K562 (cell line): ENCODE data around the gene SCTR. TPM values are rescaled to one million over a fixed set of nuclear protein-coding genes. Genes with fewer than 3 reads are reported as not detected.

Source experiments
- CBFA2T3 ChIP-seq: fragments of 450-650 bp; IDR thresholded peaks from 2 replicates; pipeline ENCODE4 v1.6.1; 2017
- HNRNPK ChIP-seq: fragments of 200-400 bp; formaldehyde crosslinking; IDR thresholded peaks from one replicate; pipeline ENCODE4 v1.6.1; 2018; ENCODE audit warnings: mild to moderate bottlenecking, low read depth, low read length; ENCODE audit not compliant: poor library complexity, severe bottlenecking
- MGA ChIP-seq: fragments of 450-650 bp; IDR thresholded peaks from 2 replicates; pipeline ENCODE4 v1.6.1; 2016; ENCODE audit warnings: mild to moderate bottlenecking, moderate library complexity
- NELFE ChIP-seq: IDR thresholded peaks from 2 replicates; pipeline ENCODE4 v1.6.1; 2011; ENCODE audit warnings: mild to moderate bottlenecking; ENCODE audit not compliant: insufficient read depth, insufficient read length
- PRMT5 ChIP-seq: sonication (generic); formaldehyde crosslinking; IDR thresholded peaks from 2 replicates; pipeline ENCODE4 v1.5.0; 2020; ENCODE audit warnings: missing genetic modification reagents
- RBBP5 ChIP-seq: fragments of 200-600 bp; sonication (generic); IDR thresholded peaks from 2 replicates; pipeline ENCODE4 v1.6.1; 2012; ENCODE audit warnings: borderline replicate concordance, mild to moderate bottlenecking, low read length, control low read depth, inconsistent platforms; ENCODE audit not compliant: insufficient read depth, poor library complexity, severe bottlenecking
- SREBF1 ChIP-seq: fragments of 150-350 bp; IDR thresholded peaks from 2 replicates; pipeline ENCODE4 v1.6.1; 2014; ENCODE audit warnings: antibody characterized with exemption, low read depth, low read length, borderline replicate concordance
- XRCC4 ChIP-seq: IDR thresholded peaks from one replicate; pipeline ENCODE4 v1.6.1; 2011; ENCODE audit not compliant: insufficient read depth, insufficient read length; ENCODE audit errors: extremely low read depth
- ZBTB7A ChIP-seq: IDR thresholded peaks from 2 replicates; pipeline ENCODE4 v1.6.1; 2011; ENCODE audit warnings: low read depth, mild to moderate bottlenecking, low read length, moderate library complexity, borderline replicate concordance; ENCODE audit not compliant: control insufficient read depth
- ZFP91 ChIP-seq: sonication (generic); formaldehyde crosslinking; IDR thresholded peaks from 2 replicates; pipeline ENCODE4 v1.8.0; 2022; ENCODE audit warnings: mild to moderate bottlenecking, missing genetic modification reagents
- ZNF408 ChIP-seq: fragments of 250-450 bp; sonication (Bioruptor Pico); IDR thresholded peaks from 2 replicates; pipeline ENCODE4 v1.4.0; 2020; ENCODE audit warnings: low read depth, mild to moderate bottlenecking, moderate library complexity
- ZNF695 ChIP-seq: fragments of 450-650 bp; formaldehyde crosslinking; IDR thresholded peaks from 2 replicates; pipeline ENCODE4 v1.4.0; 2020; ENCODE audit warnings: mild to moderate bottlenecking, moderate library complexity
- polyA plus RNA-seq, 8 experiments: library from polyadenylated mRNA; depleted of rRNA in 4 of 8; stranded (reverse) in 5 of 8; unstranded in 3 of 8; fragments of >200 nt; fragmentation: Nextera tagmentation in 2 of 8; fragmentation: Illumina TruSeq in 1 of 8; extraction: Ambion mirVana in 2 of 8; extraction: Trizol in 1 of 8; gene quantifications; 2 replicates each; pipeline versions ENCODE4 v1.2.1 to v1.2.3, GENCODE V29; 2011 to 2014; ENCODE audit warnings: inconsistent platforms in 1 of 8, missing spikeins in 1 of 8
- total RNA-seq, 7 experiments: library from RNA; depleted of rRNA in 6 of 7; stranded (reverse); fragments of >200 nt in 6 of 7; fragmentation: Illumina TruSeq in 2 of 7; extraction: Trizol in 2 of 7; gene quantifications; 2 replicates each; pipeline versions ENCODE4 v1.2.1 to v1.2.3, GENCODE V29; 2011 to 2021; ENCODE audit warnings: low replicate concordance in 1 of 7
- TF ChIP-seq, protein P1 (sequence below): fragments of 450-650 bp; IDR thresholded peaks from 2 replicates; pipeline ENCODE4 v1.6.1; 2016; ENCODE audit warnings: missing biosample characterization, missing genetic modification characterization

SCTR gene
- total and polyA plus RNA-seq, 9 of the 15 experiments (the other 6 are each of a cell fraction or from before 2014, with no cell fraction given) = not detected

DNA sequence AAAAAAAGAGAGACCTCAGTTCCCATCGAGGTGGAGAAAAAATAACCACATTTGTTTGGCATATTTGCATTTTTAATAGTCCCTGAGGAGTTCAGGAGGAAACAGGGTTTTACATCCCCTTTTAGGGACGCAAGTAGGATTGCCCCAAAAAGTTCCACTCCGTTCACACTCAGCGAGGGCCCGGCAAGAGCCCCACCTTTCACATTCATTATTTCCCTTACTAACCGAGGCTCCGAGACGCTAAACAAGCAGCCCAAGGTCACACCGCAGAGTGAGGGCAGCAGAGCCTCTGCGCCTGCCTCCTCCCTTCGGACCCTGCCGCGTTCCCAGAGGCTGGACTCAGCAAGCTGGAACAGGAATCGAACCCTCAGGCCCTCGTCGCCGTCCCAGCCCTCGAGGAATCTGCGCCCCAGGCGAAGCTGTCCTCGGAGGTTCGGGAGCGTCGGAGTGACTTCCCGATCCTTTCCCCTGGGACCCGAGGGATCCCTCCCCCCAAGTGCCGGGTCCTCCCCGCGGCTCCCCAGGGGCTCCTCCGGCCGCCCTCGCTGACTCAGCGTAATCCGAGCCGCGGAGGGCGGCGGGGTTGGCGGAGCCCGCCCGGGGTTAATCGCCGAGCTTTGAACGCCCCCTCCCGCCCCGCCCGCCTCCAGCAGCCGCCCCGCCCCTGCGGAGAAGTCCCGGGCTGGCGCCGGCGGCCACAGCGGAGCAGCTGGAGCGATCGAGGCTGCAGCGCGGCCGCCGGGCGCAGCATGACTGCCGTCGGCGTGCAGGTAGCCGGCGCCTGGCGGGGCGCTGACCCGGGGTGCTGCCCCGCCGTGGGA lies 92.9 kb downstream of the SCTR start, which contains the start of gene TMEM37 (continued):
- TF ChIP-seq MGA = peak; percentile 47
- no peak for TF ChIP-seq XRCC4
- TF ChIP-seq ZBTB7A = peak; percentile 85
- peak; percentile 53 for TF ChIP-seq HNRNPK
- peak; percentile 3; the same call in 1 of the 2 replicates for TF ChIP-seq CBFA2T3
- TF ChIP-seq PRMT5 (CRISPR knock-in tag) = no peak
- TF ChIP-seq ZNF408 = no peak
- TF ChIP-seq SREBF1 = no peak
- TF ChIP-seq, protein P1, sequence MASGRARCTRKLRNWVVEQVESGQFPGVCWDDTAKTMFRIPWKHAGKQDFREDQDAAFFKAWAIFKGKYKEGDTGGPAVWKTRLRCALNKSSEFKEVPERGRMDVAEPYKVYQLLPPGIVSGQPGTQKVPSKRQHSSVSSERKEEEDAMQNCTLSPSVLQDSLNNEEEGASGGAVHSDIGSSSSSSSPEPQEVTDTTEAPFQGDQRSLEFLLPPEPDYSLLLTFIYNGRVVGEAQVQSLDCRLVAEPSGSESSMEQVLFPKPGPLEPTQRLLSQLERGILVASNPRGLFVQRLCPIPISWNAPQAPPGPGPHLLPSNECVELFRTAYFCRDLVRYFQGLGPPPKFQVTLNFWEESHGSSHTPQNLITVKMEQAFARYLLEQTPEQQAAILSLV (tag) = no peak
- TF ChIP-seq NELFE = no peak
- TF ChIP-seq ZNF695 (CRISPR knock-in tag) = no peak
- no peak for TF ChIP-seq ZFP91
- TF ChIP-seq RBBP5 = peak; percentile 50
